GM18861 (cell line): ENCODE measurements around the gene DUSP8.

Source experiments
- ATAC-seq: cut with Tn5 transposase; IDR thresholded peaks from one replicate; pipeline ENCODE4 v1.9.1; 2021; ENCODE audit not compliant: unreplicated experiment

DUSP8 gene

DNA sequence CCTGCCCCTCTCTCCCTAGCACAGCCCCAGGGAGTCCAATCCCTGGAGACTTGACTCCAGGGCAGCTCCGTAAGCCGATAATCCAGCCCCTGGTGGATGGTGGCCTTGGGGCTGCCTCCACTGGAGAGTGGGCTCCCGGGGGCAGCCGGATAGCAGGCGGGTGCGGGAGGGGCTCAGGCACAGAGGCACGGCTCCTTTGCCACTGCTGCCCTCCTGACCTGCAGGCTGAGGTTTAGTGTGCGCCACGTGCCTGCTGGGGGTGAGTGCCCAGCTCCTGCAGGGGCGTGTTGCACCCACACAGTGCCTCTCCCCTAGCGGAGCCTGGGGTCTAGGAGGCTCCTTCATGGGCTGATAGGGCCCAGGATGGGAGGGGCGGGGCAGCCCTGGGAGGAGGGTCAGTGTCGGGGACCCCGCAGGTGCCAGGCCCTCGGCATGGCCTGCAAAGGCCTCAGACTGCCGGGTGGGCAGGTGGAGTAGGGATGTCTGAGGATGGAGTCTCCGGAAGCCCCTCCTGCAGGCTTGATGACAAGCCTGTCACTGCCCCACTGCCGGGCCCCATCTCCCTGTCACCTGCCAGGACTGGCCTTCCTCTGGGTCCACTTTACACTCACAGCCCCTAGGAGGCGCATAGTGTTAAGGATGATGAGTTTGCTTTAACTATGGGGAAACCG, 5.6 kb downstream of the DUSP8 start:
- no peak for ATAC-seq

DNA sequence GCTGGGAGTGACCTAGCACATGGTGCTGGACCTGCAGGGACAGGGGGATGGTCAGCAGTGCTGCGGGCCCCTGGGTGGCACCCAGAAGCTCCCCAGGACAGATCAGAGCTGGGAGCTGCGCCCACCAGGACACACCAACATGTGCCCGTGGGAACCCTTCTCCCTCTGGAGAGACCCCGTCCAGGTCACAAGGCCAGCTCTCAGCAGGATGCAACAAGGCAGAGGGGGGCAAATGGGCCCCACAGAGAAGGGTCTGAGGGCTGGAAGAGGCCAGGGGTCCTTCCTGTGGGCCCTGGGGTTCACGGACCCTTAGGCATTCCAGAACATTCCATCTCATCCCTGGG, 6.2 kb downstream of the DUSP8 start:
- no peak for ATAC-seq

DNA sequence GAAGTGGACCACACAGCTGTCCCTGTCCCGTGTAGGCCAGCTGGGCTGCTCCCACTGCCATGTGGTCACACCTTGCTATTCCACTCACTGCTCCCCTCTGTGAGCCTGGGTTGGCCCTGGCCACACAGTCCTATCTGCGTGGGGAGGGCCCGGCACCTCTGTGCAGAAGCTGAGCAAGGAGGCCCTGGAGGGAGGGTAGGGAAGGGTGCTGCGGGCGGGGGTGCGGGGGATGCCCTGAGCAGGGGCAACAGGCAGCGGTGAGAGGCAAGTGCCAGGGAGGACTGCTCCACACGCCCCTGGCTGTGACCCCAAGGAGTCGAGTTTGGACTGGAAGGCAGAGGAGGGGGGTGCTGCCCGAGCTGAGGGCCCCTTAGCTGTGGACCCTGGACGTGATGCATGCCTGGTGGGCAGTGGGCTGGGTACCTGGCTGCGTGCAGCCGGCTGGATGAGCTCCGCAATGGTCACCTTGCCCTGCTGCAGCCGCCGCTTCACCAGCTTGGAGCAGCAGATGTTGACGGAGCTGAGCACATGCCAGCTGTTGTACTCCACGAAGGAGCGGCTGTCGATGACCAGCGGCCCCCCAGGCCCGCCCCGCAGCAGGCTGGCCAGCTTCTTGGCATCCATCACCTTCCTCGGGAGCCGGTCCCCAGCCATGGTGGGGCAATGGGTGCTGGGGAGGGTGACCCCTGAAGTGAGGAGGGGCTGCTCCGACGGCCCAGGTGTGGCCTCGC, 6.7 kb downstream of the DUSP8 start:
- ATAC-seq, result no peak

DNA sequence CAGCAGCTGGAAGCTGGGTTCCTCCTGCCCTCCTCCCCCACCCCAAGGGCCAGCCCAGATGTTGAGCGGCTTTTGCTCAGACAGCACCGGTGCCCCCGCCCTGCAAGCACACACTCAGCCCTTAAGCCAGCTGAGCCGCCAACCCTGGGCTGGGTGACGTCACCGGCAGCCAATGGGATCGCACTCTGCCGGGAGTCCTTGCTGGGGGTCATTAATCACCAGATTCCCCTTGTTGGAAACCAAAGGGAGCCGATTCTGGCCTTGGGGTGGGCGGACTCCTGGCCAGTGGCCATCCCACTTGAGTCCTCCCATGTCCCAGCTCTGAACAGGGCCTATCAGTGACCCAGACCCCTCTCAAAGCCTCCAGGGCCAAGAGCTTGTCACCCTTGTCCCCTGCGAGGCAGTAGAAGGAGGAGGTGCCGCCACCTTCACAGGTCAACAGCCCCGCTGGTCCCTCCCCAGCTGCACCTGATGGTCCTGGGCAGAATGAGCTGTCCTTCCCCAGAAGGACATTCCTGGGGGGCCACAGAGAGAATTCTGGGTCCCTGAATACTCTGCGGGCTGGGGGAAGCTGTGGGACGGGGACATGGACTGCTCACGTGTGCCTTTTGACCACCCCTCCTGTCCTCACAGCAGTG, 7.4 kb downstream of the DUSP8 start:
- ATAC-seq, result no peak

DNA sequence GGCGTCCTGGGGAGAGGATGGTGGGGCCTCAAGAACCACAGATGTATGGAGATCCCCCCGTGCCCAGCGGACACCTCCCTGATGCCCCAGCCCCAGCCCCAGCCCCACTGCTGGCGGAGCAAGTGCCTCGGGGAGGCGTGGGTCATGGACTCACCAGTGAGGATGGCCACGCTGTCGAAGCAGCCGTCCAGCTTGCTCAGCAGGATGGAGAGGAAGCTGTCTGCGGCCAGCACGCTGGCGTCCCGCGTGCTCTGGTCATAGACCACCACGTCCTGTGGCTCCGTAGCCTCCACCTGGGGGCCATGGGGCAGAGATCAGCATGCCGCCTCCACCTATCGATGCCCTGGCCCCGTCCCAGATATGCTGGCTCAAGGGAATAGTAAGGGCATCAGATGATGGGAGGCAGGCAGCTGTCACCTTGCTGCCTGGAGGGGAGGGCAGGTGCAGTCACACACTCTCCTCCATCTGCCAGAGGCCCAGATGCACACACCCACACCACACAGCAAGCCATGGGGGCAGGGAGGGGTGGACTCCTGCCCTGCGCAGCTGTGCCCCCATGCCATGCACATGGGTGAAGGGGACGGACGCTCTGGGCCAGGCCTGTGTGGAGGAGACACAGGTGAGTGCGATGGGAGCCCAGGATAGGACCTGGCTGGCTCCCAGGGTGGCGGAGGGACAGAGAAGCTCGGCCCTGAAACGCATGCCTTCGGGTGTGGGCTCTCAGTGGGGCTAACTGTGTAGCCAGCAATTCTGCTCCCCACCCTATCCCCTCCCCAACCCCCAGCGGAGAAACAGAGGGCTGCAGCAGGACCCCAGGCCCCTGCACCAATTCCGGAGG, 8.2 kb downstream of the DUSP8 start:
- no peak for ATAC-seq

DNA sequence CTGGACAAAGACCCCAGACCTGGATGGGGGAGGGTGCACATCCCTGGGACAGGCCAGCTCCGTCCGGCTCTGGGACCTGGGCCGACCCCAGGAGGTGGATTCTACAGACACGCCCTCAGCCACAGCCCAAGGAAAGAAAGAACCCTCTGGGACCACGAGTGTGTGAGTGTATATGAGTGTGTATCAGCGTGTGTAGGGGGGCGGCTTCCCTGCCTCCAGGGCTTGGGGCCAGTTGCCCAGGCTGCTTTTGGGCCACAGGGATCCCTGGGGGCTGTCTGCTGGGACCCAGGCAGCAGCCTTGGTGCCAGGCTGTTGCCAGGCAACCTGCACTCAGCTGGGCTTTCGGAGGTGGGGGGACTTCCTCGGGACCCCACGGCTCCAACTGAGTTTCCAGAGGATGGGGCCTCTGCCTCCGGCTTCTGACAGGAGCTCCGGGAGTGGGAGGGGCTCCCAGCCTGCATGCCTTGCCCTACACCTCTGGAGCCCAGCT, 8.9 kb downstream of the DUSP8 start:
- no peak for ATAC-seq

DNA sequence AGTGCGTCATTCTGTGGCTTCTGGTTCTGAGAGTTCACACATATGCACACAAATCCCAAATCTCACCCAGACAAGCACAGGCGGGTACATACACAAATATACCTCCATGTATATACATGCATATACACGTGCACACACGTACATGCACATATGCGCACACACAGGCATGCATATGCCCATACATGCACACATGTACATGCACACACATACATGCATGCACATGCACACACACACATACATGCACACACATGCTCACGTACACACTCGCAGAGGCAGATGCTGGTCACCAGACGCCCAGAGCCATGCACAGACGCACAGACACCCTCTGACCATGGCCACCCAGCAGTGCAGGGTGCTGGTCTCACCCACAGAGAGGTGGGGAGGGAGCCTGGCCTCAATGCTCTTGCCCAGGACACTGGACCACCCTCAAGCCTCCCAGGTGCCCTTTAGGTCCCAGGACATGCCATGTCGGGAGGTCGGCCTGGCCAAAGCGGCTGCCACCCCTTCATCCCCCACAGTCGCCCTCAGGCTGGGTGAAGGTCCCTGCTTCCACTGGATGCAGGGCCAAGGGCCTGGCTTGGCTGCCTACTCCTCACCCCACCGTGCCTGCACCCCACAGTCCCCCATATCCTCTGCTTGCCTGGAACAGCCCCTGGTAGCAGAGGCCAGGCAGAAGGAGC, 9.5 kb downstream of the DUSP8 start:
- ATAC-seq, result no peak

DNA sequence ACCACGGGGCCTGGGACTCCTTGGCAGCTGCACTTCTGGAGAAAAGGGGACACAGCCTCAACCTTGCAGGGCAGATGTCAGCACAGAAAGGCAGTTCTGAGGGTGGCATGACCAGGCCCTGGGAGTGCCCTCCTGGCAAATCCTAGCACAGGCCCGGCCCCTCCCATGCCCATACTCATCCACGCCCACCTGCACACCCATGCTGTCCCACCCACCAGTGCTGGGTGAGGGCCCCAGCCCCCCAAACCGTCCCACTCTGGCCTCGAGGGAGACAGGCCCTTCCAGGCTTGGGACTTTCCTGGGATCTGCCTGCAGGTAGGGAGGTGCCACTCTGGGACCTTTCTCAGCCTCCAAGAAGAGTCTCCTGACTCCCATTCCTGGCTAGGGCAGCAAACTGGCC, 10.1 kb downstream of the DUSP8 start:
- ATAC-seq, result no peak

DNA sequence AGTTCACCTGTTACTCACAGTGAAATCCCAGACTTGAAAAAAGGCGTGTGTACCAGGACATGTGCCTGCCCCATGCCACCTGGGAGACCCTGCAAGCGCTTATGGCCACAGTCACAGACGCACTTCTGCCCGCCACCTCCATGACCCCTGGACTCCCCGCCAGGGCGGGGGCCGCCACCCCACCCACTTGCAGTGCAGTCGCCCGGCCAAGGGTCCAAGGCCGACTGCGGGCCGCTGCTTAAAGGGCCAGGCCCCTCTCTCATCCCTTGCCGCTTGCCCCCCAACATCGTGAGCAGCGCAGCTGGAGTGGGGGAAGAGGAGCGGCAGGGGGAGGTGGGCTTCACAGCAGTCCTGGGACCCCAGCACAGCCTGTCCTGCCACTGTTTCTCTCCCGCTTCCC, 10.8 kb downstream of the DUSP8 start:
- ATAC-seq, result no peak

DNA sequence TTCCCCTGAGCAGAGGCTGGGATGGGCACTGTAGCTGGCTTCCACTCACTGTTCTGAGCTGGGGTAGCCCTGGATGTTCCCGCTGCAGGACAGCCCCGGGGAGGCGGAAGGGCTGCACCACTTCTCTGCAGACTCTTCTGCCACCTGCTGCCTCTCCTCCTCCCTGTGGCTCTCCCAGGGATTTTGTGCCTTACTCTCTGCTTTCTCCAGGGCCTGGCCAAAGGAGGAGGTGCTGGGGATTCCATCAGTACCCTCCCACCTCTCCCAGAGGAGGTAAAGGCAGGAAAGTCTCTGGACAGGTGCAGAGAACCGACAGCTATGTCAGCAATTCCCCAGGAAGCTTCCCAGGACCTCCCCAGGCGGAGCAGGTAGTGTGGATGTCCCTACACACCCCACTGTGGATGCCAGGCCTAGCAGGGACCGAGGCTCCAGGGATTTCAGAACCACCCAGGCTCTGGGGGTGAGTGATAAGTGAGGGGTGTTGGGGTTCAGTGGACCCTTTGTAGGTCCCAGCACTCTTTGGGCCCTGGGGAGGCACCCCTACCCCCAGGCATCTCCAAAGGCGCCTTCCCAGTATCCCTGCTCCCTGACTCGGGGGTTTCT, 11.3 kb downstream of the DUSP8 start:
- no peak for ATAC-seq

DNA sequence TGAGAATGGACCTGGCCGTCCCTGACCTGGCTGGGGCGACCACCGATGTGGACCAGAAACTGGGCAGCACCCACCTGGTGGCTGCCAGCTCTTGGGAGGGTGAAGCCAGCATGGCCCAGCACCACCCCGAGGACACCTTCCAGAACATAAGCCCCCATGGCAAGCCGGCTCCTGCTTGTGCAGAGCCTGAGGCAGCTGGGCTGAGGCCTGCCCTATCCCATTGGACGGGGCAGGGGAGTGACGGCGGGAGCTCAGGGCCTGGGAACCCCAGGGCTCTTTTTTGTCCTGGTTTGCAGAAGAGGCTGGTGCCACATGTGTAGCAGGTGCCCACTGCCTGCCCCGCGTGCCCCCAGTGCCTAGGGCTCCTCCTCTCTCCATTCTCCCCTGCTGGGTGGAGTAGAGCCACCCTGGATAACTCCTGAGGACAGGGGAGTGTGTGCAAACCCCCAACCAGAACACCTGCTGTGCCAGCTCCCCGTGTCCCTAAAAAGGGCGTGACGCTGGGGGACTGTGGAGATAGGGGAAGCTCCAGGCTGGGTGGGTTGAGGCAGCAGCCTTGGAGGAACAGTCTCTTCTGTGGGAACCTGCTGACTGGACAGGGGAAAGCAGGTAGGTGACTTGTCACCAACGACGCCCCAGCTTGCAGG, 11.9 kb downstream of the DUSP8 start:
- ATAC-seq, result no peak

DNA sequence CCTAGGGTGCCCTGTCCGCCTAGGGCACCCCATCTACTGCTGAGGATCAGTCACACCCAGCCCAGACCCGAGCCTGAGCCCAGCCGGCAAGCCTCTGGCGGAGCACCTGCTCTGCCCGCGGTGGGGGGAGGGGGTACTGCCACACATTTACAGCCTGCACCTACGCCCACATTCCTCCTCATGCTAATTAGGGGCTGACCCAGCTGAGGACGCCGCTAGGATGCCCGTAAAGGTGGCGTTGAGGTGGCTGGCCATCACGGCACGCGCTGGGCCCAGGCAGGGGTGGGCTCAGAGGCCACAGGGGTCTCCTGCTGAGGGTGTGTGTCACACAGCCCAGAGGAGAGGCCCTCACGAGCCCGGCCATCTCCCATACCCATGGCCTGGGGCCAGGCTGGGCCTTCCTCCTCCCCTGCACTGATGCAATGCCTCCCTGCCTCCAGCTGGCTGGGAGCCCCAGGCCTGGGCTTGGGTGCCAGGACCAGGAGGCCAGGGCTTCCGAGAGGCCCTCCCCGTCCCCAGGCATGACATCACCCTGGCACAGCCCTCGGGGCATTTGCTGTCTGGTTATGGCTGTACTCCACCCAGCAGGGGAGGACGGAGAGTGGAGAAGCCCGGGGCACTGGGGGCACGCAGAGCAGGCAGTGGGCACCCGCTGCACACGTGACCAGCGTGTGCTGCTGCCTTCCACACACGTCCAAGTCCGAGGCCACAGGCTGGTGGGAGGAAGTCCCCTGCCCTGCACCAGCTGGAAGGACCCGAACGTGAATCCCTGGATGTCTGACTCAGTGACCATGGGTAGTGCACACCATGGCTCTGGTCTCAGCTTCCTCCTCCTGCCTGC, 12.7 kb downstream of the DUSP8 start:
- no peak for ATAC-seq

DNA sequence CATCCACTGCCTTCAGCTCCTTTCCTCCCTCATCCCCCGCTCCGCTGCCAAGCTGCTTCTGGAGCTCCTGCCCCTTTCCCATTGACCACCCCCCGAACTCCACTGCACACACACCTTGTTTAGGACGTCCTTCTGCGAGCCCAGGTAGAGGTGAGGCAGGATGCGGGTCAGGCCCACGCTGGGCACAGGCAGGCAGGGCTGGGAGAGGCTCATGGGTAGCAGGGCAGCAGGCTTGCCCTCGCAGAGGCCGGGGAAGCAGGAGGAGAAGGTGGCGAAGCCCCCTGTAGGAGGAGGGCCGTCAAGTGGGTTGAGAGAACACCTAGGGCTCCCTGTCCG, 13.3 kb downstream of the DUSP8 start:
- ATAC-seq, result no peak

DNA sequence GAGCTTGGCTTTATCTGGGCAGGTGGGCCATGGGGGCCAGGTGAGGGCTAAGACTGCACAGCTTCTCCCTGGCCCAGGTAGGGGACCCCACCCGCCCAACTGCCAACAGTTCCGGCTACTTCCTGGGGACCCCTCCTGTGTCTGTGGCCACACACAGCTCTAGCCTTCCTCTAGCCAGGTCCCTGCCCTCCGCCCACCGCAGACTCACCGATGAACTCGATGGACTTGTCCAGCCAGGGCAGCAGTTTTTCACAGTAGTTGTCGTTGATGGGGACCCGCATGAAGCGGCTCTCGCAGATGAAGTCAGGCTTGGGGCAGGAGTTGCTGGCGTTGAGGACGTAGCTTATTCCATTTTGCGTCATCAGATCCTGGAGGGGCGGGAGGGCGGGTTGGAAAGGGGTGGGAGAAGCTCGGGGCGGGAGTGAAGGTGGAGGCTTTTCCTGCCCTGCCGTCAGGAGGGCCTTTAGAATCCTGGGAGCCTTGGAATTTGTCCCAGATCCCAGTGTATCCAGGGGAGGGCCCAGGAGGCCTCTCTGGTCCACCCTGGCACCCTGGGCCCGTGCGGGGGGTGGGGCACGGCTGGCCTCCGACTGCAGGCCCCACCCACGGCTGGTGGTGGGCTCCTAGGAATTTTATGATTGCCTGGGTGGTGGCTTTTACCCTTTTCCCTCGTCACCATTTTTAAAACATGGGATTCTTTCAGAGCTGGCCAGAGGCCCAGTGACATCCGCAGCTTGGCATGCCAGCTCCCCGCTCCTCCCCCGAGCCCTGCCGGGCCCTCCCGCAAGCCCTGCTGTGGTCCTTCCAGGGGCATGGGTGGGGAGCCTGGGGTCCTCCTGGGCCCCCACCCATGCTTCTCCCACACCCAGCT, 13.9 kb downstream of the DUSP8 start:
- no peak for ATAC-seq

DNA sequence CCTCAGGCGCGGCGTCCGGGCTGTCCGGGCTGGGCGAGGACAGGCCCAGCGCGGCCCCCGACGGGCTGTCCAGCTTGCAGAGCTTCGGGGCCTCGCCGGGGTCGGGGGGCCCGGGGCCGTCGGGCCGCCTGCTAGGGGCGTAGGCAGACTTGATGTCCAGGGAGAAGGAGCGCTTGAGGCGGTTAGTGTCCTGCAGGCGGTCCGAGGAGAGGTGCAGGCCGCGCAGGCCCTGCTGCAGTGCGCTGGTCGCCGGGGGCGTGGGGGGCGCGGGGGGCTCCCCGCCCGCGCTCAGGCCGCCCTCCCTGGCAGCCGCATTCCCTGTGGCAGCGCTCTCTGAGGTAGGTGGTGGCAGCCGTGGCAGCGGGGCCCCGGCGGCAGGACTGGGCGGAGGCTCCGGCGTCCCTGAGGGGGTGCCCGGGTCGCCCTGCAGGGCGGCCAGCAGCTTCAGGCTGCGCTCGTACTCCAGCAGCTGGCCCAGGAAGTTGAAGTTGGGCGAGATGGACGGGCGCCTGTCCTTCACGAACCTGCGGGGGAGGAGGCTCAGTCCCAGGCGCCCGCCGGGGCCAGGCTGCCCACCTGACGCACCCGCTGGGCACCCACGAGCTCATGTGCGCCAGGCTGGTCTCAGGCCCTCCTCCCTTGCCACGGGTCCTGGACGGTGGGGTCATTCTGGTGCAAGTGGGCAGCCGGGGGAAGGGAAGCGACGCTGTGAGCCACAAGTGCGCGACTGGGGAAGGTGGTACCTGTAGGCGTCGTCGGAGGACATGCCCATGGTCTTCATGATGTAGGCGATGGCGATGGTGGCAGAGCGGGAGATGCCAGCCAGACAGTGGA, 14.8 kb downstream of the DUSP8 start:
- ATAC-seq, result no peak

DNA sequence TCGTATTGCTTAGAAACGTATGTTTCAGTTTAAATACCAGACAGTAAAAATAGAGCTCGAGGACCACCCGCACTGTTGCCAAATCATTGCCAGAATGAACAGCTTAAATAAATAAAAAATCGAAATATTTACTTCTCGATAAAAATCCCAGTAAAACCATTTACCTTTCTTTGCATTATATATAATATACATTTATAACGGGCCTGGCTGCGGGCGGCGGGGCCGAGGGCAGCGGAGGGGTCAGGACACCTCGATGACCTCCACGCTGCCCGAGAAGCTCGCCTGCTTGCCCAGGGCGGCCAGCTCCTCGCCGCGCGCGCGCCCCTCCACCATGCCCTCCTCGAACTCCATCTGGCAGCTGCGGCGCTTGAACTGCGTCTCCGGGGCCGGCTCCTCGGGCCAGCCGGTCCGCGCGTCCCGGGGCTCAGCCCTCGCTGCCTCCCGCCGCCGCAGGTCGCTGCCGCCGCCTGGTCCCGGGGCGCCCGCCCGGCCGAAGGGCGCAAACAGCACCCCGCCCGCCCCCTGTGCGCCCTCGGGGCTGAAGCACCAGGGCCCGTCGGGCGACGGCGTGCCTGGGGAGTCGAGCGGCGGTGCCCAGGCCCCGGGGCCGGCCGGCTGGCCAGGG, 15.7 kb downstream of the DUSP8 start:
- ATAC-seq, result no peak

DNA sequence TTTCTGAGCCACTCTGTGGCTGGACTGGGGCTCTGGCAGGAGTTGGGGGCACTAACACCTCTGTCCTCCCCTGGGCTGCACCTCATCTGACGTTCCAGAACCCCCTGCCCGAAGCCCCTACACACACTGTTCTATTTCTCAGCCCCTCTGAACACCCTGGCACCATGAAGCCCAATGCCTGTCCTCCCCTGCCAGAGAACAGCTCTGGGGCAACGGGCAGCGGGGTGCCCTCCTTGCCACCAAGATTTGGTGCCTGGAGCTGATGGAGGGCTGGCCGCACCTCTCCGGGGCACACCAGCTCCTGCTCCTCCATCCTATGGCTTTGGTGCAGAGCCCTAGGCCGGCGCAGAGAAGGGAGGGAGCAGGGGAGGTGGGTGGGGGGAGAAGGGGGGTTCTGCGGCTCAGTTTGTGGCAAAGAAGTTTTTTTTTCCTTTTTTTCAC, 16.3 kb downstream of the DUSP8 start:
- no peak for ATAC-seq
